ENCODE measurements around the gene SLC25A29.
"Not testable (repeated sequence)": the region's sequence is repeated elsewhere in the genome, so short reads cannot be mapped to it uniquely, and the experiment has no call there.

Gene SLC25A29

GRCh38 chr14:100292776-100293461 lies 13.3 kb downstream of the SLC25A29 start:
- DNase-seq: no peak

GRCh38 chr14:100292301-100292775 lies 13.9 kb downstream of the SLC25A29 start:
- DNase-seq: no peak

GRCh38 chr14:100291305-100292075 lies 14.8 kb downstream of the SLC25A29 start:
- DNase-seq: no peak

- no peak for DNase-seq
Measured at GRCh38 chr14:100290607-100291304, 15.5 kb downstream of the SLC25A29 start.

GRCh38 chr14:100289916-100290606 lies 16.2 kb downstream of the SLC25A29 start:
- DNase-seq: no peak

- no peak for DNase-seq
Measured at GRCh38 chr14:100288382-100289185, 17.7 kb downstream of the SLC25A29 start.

- not testable (repeated sequence) for DNase-seq
Measured at GRCh38 chr14:100287998-100288295, 18.3 kb downstream of the SLC25A29 start.

GRCh38 chr14:100287202-100287997 lies 18.8 kb downstream of the SLC25A29 start:
- no peak for DNase-seq

- no peak for DNase-seq
Measured at GRCh38 chr14:100286484-100287191, 19.6 kb downstream of the SLC25A29 start.

GRCh38 chr14:100285913-100286400 lies 20.3 kb downstream of the SLC25A29 start:
- no peak for DNase-seq

- peak; percentile 79 for DNase-seq
Measured at GRCh38 chr14:100285021-100285912, 21.0 kb downstream of the SLC25A29 start.

- DNase-seq: no peak
Measured at GRCh38 chr14:100283984-100284881, 22.0 kb downstream of the SLC25A29 start.

GRCh38 chr14:100283436-100283835 lies 22.8 kb downstream of the SLC25A29 start:
- not testable (repeated sequence) for DNase-seq

- no peak for DNase-seq
Measured at GRCh38 chr14:100282766-100283419, 23.4 kb downstream of the SLC25A29 start.

- no peak for DNase-seq
Measured at GRCh38 chr14:100282083-100282350, 24.2 kb downstream of the SLC25A29 start.

GRCh38 chr14:100281286-100282082 lies 24.8 kb downstream of the SLC25A29 start:
- no peak for DNase-seq

GRCh38 chr14:100279563-100279962 lies 26.7 kb downstream of the SLC25A29 start:
- no peak for DNase-seq

All from CD4-positive, alpha-beta T cell treated with Interleukin-17A for 1 hour (primary cell).